Stimulated activated CD4-positive, alpha-beta T cell treated with anti-CD3 and anti-CD28 coated beads, Interleukin-15, amount 100 ng/mL, for 24 hours (primary cell): ENCODE data around the gene ARFGEF2.
"Not testable (repeated sequence)": the region's sequence is repeated elsewhere in the genome, so short reads cannot be mapped to it uniquely, and the experiment has no call there.

Source experiments
- DNase-seq: peaks from one replicate; pipeline ENCODE4 v3.0.0-alpha.2; 2020

Gene ARFGEF2

DNA sequence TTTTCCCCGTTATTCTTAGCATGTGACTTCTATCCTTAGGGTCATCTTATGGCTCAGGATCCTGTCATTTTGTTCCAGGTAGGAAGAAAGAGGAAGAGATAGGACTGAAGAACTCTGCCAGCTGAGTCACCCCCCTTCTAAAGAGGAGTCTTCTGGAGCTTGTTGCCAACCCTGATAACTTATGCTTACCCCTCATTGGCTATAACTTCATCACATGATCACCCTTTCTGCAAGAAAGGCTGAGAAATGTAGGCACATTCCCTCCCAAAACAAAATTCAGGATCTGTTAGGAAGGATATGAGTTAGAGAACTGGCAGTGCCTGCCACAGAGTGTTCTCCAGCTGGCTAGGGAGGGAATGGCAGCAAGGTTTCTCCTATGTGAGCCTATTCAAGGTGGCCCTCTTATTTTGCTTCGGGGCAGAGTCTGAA, 35.6 kb downstream of the ARFGEF2 start:
- no peak for DNase-seq

- DNase-seq: no peak
These were observed 36.0 kb downstream of the ARFGEF2 start for GRCh38 chr20:48957533-48957932.

DNA sequence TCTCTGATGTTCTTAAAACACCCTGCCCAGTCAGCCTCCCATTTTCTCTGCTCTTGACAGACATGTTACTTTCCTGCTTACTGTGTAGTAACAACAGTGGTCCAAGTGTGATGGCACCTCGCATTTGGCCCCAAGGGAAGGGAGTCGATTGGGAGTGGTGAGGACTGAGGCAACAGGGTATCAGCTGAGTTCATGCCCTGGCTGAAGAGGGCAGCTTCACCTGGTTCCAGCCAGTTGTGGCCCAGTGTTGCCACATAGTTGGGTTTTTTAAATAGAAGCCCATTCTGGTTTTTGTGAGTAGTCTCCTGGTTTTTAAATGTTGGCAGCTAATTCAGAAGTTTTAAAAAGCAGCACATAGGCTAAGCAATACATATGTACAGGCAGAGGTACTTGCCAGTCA, 37.2 kb downstream of the ARFGEF2 start:
- DNase-seq: no peak

DNA sequence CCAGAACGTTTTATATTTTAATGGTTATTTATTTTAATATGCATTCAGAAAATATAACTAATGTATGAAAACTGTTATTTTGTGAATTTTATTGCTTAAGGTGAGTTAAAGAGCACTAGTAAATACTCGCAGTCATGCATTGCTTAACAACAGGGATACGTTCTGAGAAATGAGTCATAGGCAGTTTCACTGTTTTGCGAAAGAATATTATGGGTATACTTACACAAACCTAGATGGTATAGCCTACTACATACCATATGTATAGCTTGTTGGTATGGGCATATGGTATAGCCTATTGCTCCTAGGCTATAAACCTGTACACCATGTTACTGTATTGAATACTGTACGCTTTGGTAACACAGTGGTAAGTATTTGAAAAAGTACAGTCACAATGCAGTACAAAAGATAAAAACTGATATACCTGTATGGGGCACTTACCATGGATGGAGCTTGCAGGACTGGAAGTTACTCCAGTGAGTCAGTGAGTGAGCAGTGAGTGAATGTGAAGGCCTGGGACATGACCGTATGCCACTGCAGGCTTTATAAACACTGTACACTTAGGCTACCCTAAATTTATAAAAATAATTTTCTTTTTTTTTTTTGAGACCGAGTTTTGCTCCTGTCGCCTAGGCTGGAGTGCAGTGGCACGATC, 38.5 kb downstream of the ARFGEF2 start:
- no peak for DNase-seq

DNA sequence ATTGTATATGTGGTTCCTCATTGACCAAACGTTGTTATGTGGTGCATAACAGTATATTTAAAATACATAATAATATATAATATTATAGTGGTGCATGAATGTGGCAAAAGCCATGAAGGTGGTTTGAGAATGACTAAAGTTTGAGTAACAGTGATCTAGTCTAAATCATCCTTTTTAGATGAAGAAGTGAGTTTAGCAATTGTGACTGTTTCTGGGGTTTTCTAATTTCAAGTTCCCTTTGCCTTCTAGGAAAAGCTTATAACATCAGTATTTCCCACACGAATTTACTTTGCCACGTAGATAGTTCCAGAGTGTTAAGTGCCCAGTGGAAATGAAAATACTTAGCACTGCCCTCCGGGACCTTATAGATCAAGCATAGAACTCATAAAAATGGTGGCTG, 40.9 kb downstream of the ARFGEF2 start:
- no peak for DNase-seq

DNA sequence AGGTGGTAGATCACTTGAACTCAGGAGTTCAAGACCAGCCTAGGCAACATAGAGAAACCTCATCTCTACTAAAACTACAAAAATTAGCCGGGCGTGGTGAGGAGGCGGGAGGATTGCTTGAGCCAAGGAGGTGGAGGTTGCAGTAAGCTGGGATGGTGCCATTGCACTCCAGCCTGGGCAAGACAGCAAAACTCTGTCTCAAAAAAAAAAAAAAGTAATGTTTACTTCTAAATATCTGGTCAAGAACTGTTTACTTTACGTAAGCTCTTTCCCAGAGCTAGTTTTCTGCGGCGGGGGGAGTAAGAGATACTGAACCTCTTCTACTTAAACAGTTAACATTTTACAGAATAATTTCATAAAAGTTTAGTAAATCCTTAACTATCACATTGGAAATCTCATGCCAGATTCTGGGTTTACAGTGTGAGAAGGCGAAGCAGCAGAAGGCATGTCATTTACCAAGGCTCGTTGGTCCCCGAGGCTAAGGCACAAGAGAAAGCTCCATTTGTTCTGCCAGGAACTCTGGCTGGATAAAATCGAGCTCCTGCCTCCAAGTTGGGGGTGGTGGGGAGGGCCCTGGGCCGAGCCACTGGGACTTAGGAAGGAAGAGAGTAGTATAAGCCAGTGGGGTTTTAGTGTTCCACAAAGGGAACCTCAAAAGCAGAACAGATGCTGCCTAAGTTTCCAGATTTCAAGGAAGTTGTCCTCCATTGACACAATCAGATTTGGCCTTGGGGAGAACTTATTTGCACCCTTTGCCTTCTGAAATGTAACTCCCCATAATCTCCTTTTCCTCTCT, 41.7 kb downstream of the ARFGEF2 start:
- DNase-seq: no peak

DNA sequence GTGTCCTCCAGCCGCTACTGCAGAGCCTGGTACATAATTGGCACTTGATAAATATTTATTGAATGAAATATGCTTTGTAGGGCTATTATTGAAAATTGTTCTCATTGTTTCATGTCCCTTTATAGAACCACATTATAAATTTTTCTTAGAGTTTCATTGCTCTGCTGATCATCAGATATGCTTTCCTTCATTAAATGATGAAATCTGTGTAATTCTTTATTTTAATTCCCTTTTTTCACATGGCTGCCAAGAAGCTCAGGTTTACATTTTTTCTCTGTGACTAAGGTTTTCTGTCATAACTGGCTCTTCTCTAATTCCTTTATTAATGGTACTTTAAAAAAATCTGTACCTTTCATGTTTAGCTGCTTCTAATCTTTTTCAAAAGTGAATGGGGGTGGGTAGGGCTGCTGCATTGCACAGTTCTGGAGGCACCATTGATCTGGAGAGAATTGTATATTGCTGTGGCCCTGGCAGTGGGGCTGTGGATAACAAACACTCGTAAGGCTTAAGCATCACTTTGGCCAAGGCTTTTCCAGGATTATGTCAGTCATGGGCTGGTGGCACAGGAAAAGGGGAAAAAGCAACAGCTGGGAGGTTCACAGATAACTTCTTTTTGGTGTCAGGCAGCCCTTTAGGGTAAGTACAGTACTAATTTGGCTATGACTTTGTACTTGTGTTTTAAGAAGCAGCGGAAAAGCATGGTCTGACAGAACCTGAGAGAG, 43.8 kb downstream of the ARFGEF2 start:
- DNase-seq: no peak

- DNase-seq: no peak
These were observed 49.3 kb downstream of the ARFGEF2 start for GRCh38 chr20:48970681-48971365.

GRCh38 chr20:48971956-48972355, 50.4 kb downstream of the ARFGEF2 start:
- no peak for DNase-seq

DNA sequence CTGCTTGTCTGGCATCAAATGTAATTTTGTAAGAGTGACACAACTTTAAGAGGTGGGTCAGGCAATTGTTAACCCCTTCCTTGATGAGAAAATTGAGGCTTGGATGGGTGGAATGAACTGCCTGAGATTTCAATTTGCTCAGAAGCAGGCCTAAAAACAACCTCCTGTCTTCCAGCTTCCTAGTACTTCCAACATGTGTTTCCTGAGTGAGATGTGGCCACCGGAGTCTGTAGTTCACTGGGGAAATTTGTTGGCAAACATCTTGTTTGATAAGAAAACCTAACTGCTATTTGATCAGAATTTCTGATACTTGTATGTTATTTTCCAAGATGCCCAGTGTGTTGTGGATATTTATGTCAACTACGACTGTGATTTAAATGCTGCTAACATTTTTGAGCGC, 51.3 kb downstream of the ARFGEF2 start:
- DNase-seq: no peak

DNA sequence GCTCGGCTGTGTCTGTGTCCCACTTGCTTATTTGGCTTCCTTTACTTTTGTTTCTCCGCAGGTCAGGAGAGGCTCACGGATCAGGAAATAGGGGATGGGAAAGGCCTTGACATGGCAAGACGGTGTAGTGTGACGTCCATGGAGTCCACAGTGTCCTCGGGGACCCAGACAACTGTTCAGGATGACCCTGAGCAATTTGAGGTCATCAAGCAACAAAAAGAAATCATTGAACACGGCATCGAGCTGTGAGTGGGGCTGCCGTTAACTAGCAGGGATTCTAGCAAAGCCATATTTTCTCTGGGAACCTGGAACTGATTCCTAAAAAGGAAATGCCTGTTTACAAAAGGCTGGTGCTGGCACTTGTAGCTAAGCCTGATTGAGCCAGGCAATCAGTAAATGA, 54.4 kb downstream of the ARFGEF2 start:
- no peak for DNase-seq

- not testable (repeated sequence) for DNase-seq
These were observed 58.5 kb downstream of the ARFGEF2 start for GRCh38 chr20:48979980-48980379.

DNA sequence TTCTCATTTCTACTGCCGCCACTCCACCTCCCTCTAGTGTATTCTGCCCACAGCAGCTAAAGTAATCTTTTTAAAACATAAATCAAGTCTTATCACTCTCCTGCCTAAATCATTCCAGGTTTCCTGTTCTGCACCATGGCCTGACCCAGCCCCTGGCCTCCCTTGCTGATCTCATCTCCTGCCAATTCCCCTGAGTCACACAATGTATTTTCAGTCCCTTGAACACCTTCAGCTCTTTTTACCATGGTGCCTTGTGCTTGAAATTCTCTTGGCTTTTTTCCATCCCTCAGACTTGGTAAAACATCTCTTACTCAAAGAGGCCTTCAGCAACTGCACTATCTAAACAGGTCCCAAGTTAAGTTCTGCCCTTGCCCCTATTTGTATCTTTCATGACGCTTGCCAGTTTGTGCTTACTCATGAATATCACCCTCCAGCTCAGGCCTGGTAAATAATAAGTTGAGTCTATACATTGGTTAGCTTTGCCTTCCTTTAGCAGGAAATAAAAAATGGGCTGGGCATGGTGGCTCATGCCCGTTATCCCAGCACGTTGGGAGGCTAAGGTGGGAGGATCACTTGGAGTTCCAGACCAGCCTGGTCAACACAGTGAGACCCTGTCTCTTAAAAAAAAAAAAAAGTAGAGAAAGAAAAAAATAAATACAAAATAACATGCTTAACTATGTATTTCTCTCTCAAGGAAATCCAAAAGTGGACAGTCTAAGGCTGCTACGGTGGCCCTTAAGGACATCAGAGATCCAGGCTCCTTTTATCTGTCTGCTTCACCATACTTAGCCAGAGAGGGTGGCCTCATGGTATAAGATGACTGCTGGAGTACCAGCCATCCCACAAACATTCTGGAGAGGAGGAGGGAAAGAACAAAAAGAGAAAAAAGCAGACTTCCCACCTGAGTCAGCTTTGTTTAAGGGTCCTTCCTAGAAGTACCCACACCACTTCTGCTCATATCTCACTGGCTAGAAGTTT, 62.2 kb downstream of the ARFGEF2 start:
- no peak for DNase-seq

DNA sequence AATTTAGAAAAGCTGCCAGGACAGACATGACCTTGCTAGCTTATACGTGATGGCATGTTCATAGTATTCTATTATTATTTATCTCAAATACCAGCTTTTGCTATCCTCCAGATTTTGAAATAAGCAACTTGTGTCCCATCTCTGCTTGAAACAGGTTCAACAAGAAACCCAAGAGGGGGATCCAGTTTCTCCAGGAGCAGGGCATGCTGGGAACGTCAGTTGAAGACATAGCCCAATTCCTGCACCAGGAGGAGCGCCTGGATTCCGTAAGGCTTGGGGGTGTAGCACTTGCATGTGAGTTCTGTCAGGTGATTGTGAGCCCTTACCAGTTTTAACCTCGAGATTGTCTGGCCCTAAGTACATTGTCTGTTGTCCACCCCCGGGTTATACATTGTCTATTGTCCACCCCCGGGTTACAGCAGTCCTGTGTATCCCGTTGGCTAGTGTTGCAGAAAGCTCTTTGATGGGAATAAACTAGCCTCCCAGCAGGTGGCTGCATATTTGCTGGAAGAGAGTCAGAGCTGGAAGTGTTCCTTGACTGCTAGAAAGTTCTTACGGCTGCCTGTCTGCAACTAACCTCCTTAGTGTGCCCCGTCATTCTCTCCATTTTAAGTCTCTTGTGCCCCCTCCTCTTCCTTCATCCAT, 63.2 kb downstream of the ARFGEF2 start:
- DNase-seq: no peak

DNA sequence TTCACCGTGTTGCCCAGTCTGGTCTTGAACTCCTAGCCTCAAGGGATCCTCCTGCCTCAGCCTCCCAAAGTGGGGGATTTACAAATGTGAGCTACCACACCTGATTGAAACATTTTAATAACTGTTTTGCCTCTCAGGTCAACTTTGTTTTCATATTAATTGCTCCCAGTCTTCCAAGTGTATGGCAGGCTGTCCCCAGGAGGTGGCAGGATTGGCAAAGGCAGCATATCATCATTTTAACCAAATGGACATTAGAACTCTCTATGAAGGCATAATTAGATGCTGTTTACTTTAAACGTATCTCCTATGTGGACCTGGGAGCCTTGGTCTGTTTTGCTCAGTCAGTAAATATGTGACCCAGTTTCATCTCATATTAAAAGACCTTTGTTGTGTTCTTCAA, 65.4 kb downstream of the ARFGEF2 start:
- DNase-seq: no peak

DNA sequence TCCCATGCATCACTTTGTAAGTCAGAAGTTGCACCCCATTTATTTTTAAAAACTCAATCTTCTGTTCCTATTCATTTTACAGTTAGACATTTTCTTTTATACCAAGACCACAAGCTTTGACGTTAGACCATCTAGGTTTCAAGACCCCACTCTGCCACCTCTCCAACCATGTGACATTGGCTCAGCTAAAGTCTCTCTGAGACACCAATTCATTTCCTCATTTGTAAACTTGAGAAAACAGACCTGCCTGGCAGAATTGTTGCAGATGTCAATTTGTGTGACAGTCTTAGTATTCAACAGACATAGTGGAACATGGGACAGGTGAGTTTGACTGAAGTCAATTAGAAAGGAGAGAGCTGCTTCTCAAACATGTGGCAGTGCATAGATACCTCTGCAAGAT, 69.0 kb downstream of the ARFGEF2 start:
- DNase-seq: no peak

DNA sequence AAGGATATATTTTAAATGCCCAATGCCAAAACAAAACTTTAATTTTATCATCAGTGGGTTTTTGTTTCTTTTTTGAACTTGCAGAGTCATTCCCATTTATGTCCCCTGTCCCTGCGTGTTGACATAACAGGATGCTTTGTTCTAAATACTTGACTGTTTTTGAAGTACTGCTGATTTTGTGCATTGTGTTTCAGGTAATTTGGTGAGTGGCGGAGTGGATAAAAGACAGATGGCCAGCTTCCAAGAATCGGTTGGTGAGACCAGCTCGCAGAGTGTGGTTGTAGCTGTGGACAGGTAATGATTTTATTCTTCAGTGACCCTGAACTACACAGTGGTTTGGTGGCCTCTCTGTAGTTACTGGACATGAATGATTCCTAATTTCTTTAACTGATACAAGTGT, 74.1 kb downstream of the ARFGEF2 start:
- no peak for DNase-seq

- DNase-seq: no peak
These were observed 78.7 kb downstream of the ARFGEF2 start for GRCh38 chr20:48999890-49000870.

GRCh38 chr20:49001741-49002140, 80.2 kb downstream of the ARFGEF2 start:
- DNase-seq: no peak

DNA sequence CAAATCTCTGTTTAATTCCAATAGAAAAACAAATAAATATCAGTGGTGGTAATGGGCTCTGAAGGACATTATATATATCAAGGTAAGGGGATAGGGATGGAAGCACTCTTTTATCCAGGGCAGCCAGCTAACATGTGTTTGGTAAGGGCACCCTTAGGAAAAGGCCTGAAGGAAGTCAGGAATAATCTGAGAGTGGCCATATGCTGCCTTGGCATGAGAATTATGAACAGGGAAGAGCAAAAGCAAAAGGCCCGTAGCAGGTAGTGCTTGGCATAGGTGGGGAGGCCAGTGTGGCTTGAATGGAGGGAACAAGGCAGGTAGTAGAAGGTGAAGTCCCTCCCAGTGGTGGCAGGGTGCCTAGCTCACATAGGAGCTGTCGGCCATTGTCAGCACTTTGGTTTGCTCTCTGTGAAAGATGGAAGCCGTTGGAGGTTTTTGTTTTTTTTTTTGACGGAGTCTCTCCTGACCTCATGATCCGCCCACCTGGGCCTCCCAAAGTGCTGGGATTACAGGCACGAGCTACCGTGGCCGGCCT, 85.0 kb downstream of the ARFGEF2 start:
- no peak for DNase-seq
